HUES6 (cell line): Measurements from ENCODE around the gene HTR1D.
"Not testable (repeated sequence)": the region's sequence is repeated elsewhere in the genome, so short reads cannot be mapped to it uniquely, and the experiment has no call there.

ENCODE experiments used
- H3K27ac ChIP-seq: 2 replicates; pipeline ENCODE4 v1.7.0; 2013; ENCODE audit warnings: low read depth, mild to moderate bottlenecking, low read length, inconsistent platforms
- H3K27me3 ChIP-seq: 2 replicates; pipeline ENCODE4 v1.6.1; 2013; ENCODE audit warnings: low read length; ENCODE audit not compliant: control insufficient read depth, insufficient read depth
- H3K36me3 ChIP-seq: 2 replicates; pipeline ENCODE4 v1.6.1; 2013; ENCODE audit warnings: low read length; ENCODE audit not compliant: control insufficient read depth, insufficient read depth
- H3K4me1 ChIP-seq: 2 replicates; pipeline ENCODE4 v1.6.1; 2013; ENCODE audit warnings: low read length; ENCODE audit not compliant: control insufficient read depth, insufficient read depth
- H3K4me3 ChIP-seq: 2 replicates; pipeline ENCODE4 v1.5.1; 2013; ENCODE audit warnings: low read depth, low read length
- H3K9ac ChIP-seq: one replicate; pipeline ENCODE4 v1.6.1; 2013; ENCODE audit warnings: mild to moderate bottlenecking, low read length
- H3K9me3 ChIP-seq: 2 replicates; pipeline ENCODE4 v1.6.1; 2013; ENCODE audit warnings: low read depth, low read length; ENCODE audit not compliant: control insufficient read depth, insufficient read depth

HTR1D gene

DNA sequence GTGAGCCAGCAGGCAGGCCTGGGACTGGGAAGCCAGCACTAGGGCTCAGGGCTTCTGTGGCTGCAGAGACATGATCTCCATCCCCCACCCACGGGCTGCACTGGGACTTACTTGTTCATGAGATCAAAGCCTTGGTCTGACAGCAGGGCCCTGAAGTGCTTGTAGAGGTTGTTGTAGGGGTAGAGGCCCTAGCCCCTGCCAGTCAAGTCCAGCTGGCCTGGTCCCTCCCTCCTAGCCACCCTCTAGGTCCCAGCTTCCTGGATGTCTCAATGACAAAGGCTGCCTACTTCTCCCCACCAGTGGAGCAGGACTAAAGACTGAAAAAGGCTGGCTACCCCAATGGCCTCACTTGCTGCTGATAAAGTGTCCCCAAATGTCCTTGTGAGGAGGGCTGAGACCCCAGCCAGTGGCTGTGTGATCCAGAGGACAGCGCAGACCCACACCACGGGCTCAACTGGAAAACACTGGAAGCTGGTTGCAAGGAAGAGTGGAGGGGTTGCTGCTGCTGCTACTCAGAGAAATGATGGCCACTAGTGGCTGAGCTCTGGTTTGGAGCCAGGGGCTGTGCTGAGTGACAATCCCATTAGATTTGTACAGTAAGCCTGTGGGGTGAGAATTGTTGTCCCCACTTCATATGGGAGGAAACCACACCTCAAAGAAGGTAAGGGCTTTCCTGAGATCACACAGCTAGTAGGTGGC is 1.4 kb downstream of the HTR1D start:
- Histone ChIP-seq H3K4me3 (peak overlapping the region; percentile 67; the same call in 1 of the 2 replicates), H3K27ac (no peak overlapping the region), H3K27me3 (peaks cover 49% of the 10 kb centered on the region)

DNA sequence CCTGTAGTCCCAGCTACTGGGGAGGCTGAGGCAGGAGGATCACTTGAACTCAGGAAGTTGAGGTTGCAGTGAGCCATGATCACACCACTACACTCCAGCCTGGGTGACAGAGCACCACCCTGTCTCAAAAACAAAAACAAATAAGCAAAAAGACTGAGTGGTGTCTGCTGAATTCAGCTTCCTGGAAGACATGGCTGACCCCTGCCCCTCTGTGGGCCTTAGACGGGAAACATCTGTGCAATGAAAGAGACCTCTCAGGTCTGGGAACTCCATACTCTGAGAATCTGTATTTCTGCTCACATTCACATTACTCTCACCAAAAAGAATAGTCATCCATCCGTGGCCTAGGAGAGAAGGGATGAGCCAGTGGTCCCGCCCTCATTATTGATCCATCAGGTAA is 2.0 kb downstream of the HTR1D start:
- Histone ChIP-seq H3K9me3 (no peaks in the 10 kb centered on the region), H3K9ac (no peak overlapping the region), H3K27me3 (peaks cover 46% of the 10 kb centered on the region), H3K4me1 (peaks cover 17% of the 10 kb centered on the region; the same call in 1 of the 2 replicates), H3K36me3 (no peaks in the 10 kb centered on the region; the same call in 1 of the 2 replicates), H3K4me3 (no peak overlapping the region), H3K27ac (no peak overlapping the region)

More for the DNA sequence above, 1.4 kb downstream of the HTR1D start:
- H3K9me3 ChIP-seq = no peaks in the 10 kb centered on the region
- no peaks in the 10 kb centered on the region; the same call in 1 of the 2 replicates for H3K36me3 ChIP-seq
- H3K4me1 ChIP-seq = peaks cover 17% of the 10 kb centered on the region; the same call in 1 of the 2 replicates
- H3K9ac ChIP-seq = no peak overlapping the region

DNA sequence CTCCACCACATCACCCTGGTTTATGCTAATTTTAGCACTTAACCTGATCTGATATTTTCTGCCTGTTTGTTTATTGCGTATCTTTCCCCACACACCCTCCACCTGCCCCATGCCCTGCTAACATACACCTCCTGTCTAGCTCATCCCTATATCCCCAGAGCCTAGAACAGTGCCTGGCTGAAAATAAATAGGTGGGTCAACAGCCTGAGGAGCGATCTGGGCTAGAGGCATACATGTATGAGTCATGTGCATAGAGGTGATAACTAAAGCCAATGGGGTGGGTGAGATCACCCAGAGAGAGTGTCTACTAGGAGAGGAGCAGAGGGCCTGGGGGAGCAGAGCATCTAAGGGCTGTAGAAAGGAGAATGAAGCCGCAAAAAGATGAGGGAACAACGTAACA is 2.7 kb downstream of the HTR1D start:
- Histone ChIP-seq H3K4me1 (peaks cover 17% of the 10 kb centered on the region; the same call in 1 of the 2 replicates), H3K27me3 (peaks cover 43% of the 10 kb centered on the region), H3K4me3 (no peak overlapping the region), H3K27ac (no peak overlapping the region), H3K9me3 (no peaks in the 10 kb centered on the region), H3K36me3 (no peaks in the 10 kb centered on the region; the same call in 1 of the 2 replicates), H3K9ac (no peak overlapping the region)

DNA sequence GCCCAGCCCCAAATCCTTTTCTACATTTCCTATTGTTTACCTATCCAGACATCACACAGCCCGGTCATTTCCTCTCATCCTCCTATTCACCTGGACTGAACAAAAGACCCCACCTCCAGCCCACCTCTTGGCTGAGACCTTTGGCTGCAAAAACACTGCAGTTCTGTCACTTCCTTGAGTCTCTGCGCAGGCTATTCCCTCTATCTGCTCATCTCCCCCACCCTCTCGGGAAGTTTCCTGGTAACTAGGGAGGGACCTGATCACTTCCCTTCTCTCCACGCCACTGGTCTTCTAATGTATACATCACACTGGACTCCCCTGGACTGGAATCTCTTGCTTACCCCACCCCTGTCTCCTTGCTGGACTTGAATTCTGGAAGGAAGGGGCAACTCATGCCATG is 5.3 kb downstream of the HTR1D start:
- Histone ChIP-seq H3K27me3 (peaks cover 17% of the 10 kb centered on the region), H3K9me3 (no peaks in the 10 kb centered on the region), H3K27ac (no peak overlapping the region), H3K9ac (no peak overlapping the region), H3K36me3 (no peaks in the 10 kb centered on the region; the same call in 1 of the 2 replicates), H3K4me3 (no peak overlapping the region), H3K4me1 (peaks cover 17% of the 10 kb centered on the region)

DNA sequence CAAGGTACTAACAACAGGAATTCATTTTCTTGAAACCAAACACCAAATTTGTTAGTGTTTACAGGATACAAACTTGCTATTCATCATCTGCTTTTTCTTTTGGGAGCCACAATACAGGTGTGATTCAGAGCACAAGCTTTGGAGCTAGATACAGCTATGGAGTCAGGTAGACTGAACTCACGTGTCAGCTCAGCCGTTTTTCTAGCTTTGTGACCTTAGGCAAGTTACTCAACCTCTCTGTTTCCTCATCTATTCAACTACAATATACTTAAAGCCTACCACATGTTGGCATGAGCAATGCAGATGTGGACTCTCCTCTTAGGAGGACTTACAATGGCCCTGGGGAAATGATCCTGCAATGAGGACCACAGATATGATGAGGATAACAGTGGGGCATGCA is 6.3 kb downstream of the HTR1D start:
- peaks cover 11% of the 10 kb centered on the region for H3K4me1 ChIP-seq
- H3K9me3 ChIP-seq = no peaks in the 10 kb centered on the region
- H3K36me3 ChIP-seq = no peaks in the 10 kb centered on the region; the same call in 1 of the 2 replicates
- H3K27ac ChIP-seq = no peak overlapping the region
- H3K9ac ChIP-seq = no peak overlapping the region
- H3K4me3 ChIP-seq = no peak overlapping the region
- peaks cover 7% of the 10 kb centered on the region; the same call in 1 of the 2 replicates for H3K27me3 ChIP-seq

DNA sequence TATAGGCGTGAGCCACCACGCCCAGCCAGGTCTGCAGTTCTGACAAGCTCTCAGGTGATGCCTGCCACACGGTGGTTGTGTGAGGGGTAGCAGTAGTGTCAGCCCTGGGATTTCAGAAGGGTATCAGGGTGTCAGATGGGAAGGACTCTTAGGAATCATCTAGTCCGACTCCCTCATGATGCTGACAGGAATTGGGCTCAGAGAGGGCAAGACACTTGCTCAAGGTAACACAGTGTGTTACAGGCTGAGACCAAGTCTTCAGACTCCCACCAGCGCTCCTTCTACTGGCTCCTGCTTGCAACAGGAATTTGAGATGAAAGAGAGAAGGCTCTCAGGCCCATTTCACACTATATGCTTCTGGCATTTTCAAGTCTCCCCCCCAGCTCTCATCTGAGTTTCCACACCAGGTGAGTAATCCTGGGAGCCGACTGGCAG is 6.9 kb downstream of the HTR1D start:
- Histone ChIP-seq H3K4me1 (peaks cover 5% of the 10 kb centered on the region), H3K4me3 (no peak overlapping the region), H3K36me3 (no peaks in the 10 kb centered on the region; the same call in 1 of the 2 replicates), H3K9ac (no peak overlapping the region), H3K27me3 (peaks cover 2% of the 10 kb centered on the region; the same call in 1 of the 2 replicates), H3K27ac (no peak overlapping the region), H3K9me3 (no peaks in the 10 kb centered on the region)

DNA sequence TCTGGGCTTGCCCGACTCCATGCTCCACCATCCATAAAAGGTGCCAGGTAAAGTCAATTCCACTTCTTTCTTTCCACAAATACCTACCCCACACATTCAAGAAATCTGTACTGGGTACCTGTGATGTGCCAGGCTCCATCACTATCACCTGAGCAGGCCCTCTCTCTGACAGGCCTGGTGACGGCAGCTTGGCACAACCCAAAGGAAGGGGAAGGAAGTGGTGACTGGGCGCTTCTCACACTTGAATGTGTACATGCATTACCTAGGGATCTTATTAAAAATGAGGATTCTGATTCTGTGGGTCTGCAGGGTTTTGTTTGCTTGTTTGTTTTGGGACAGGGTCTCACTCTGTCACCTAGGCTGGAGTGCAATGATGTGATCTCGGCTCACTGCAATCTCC is 7.5 kb downstream of the HTR1D start:
- Histone ChIP-seq H3K27me3 (no peaks in the 10 kb centered on the region; the same call in 1 of the 2 replicates), H3K4me1 (peaks cover under 1% of the 10 kb centered on the region), H3K36me3 (no peaks in the 10 kb centered on the region; the same call in 1 of the 2 replicates), H3K9ac (no peak overlapping the region), H3K9me3 (no peaks in the 10 kb centered on the region), H3K27ac (no peak overlapping the region), H3K4me3 (no peak overlapping the region)

DNA sequence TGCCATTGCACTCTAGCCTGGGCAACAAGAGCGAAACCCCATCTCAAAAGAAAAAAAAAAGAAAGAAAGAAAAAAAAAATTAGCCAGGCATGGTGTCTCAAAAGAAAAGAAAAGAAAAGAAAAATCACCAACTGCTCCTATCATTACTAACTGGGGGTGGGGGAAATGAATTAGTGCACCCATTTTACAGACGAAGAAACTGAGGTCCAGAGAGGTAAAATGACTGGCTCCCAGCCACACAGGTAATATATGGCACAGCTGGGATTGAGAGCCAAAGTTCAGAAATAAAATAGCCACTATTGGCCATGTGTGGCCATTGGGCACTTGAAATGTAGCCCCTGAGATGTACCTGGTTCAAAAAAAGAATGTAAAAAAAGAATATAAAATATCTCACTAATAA is 8.8 kb downstream of the HTR1D start:
- Histone ChIP-seq H3K27ac (no peak overlapping the region), H3K4me3 (no peak overlapping the region), H3K9ac (no peak overlapping the region), H3K9me3 (peaks cover 3% of the 10 kb centered on the region; the same call in 1 of the 2 replicates), H3K4me1 (no peaks in the 10 kb centered on the region; the same call in 1 of the 2 replicates), H3K36me3 (no peaks in the 10 kb centered on the region; the same call in 1 of the 2 replicates), H3K27me3 (no peaks in the 10 kb centered on the region; the same call in 1 of the 2 replicates)

DNA sequence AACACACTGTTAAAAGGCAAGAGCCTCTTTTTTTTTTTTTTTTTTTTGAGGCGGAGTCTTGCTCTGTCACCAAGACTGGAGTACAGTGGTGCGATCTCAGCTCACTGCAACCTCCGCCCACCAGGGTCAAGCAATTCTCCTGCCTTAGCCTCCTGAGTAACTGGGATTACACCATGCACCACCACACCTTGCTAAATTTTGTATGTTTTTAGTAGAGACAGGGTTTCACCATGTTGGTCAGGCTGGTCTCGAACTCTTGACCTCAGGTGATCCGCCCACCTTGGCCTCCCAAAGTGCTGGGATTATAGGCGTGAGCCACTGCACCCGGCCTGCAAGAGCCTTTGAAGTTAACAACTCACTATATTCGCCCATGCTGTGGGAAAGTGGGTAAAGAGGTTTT is 9.6 kb downstream of the HTR1D start:
- not testable (repeated sequence) for H3K4me3 ChIP-seq, H3K27me3 ChIP-seq, H3K36me3 ChIP-seq, H3K27ac ChIP-seq, H3K9me3 ChIP-seq, H3K4me1 ChIP-seq, H3K9ac ChIP-seq

DNA sequence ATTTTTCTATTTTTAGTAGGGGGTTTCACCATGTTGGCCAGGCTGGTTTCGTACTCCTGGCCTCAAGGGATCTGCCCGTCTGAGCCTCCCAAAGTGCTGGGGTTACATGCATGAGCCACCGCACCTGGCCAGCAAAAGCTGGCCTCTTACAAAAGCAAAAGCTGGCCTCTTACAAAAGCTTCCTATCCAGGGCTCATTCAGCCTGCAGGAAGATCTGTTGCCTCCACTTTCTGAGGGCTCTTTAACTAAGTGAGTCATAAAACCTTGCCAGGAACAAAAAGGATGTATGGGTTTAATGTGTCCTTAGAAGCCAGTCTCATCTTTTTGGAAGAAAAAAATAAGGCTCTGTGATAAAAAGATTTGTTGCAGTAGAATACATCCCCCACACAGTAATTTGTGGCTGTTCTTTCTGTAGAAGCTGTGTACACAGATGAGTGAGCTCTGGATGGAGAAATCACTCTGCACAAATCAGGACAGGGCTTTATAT is 15.0 kb downstream of the HTR1D start:
- Histone ChIP-seq H3K4me3 (no peak overlapping the region), H3K9me3 (peaks cover 4% of the 10 kb centered on the region; the same call in 1 of the 2 replicates), H3K27ac (no peak overlapping the region), H3K9ac (no peak overlapping the region), H3K36me3 (no peaks in the 10 kb centered on the region), H3K4me1 (no peaks in the 10 kb centered on the region; the same call in 1 of the 2 replicates), H3K27me3 (no peaks in the 10 kb centered on the region)

DNA sequence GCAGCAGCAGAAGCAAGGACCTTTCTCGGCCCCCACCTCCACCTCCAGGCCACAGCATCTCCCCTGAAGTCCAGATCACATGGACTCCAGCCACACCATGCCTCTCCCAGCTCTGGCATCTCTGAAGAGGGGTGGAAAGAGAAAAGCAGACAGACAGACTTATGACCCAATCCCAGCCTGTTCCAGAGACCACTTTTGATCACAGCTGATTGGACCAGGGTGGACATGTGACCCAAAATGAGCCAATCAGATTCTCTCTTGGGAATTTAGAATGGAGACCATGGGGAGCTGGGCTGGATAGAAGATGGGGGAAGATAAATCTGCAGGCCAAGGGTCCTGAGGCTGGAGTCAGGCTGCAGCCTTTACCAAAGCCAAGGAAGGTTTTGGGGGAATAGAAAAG is 16.4 kb downstream of the HTR1D start:
- Histone ChIP-seq H3K4me3 (no peak overlapping the region), H3K27me3 (no peaks in the 10 kb centered on the region), H3K4me1 (peaks cover 4% of the 10 kb centered on the region; the same call in 1 of the 2 replicates), H3K9ac (no peak overlapping the region), H3K36me3 (no peaks in the 10 kb centered on the region), H3K27ac (no peak overlapping the region), H3K9me3 (peaks cover 4% of the 10 kb centered on the region; the same call in 1 of the 2 replicates)
